Hematopoietic multipotent progenitor cell treated with erythropoietin and hydrocortisone succinate and interleukin-3 and kit ligand, for 15 days (in vitro differentiated cells): ENCODE results near the gene C21orf91.
A peak's percentile ranks its signal among the peaks of the same experiment; 100 is the strongest.

Source experiments
- DNase-seq: peaks from one replicate; pipeline ENCODE4 v3.0.0-alpha.2; 2015; ENCODE audit warnings: low spot score

The C21orf91 gene

GRCh38 chr21:17819114-17819876 lies at the start of gene C21orf91:
Gene C21orf91 (minus strand): TSS chr21:17819356. CDS start chr21:17818318, 1,038 bp downstream.
- peak; percentile 83 for DNase-seq

GRCh38 chr21:17866590-17866989 lies 47.4 kb upstream of the C21orf91 start:
- no peak for DNase-seq

GRCh38 chr21:17859661-17860060 lies 40.5 kb upstream of the C21orf91 start:
- DNase-seq: no peak

- DNase-seq: no peak
Measured at GRCh38 chr21:17858747-17859146, 39.6 kb upstream of the C21orf91 start.

- DNase-seq: no peak
Measured at GRCh38 chr21:17854745-17855144, 35.6 kb upstream of the C21orf91 start.

GRCh38 chr21:17853393-17854275 lies 34.5 kb upstream of the C21orf91 start:
- no peak for DNase-seq

GRCh38 chr21:17848228-17848627 lies 29.1 kb upstream of the C21orf91 start:
- no peak for DNase-seq

- no peak for DNase-seq
Measured at GRCh38 chr21:17841103-17841502, 21.9 kb upstream of the C21orf91 start.

- DNase-seq: no peak
Measured at GRCh38 chr21:17834639-17835354, 15.6 kb upstream of the C21orf91 start.

GRCh38 chr21:17829472-17829871 lies 10.3 kb upstream of the C21orf91 start:
- DNase-seq: no peak

- no peak for DNase-seq
Measured at GRCh38 chr21:17828223-17828622, 9.1 kb upstream of the C21orf91 start.

GRCh38 chr21:17823846-17824245 lies 4.7 kb upstream of the C21orf91 start:
- DNase-seq: no peak

GRCh38 chr21:17821121-17821520 lies 2.0 kb upstream of the C21orf91 start:
- no peak for DNase-seq

- DNase-seq: no peak
Measured at GRCh38 chr21:17819877-17820229, 697 bp upstream of the C21orf91 start.

- DNase-seq: peak; percentile 10
Measured at GRCh38 chr21:17818186-17819113, 706 bp downstream of the C21orf91 start.

- DNase-seq: no peak
Measured at GRCh38 chr21:17813353-17813752, 5.8 kb downstream of the C21orf91 start.

- no peak for DNase-seq
Measured at GRCh38 chr21:17805966-17806365, 13.2 kb downstream of the C21orf91 start.

GRCh38 chr21:17803536-17803935 lies 15.6 kb downstream of the C21orf91 start:
- DNase-seq: no peak

GRCh38 chr21:17802572-17802971 lies 16.6 kb downstream of the C21orf91 start:
- no peak for DNase-seq

GRCh38 chr21:17799414-17800164 lies 19.6 kb downstream of the C21orf91 start:
- no peak for DNase-seq

- no peak for DNase-seq
Measured at GRCh38 chr21:17798796-17799195, 20.4 kb downstream of the C21orf91 start.
